H1 (cell line): ENCODE results near the gene CADM1. TPM values are rescaled to one million over a fixed set of nuclear protein-coding genes. Genes with fewer than 3 reads are reported as not detected.

ENCODE experiments used
- ATF3 ChIP-seq: IDR thresholded peaks from 2 replicates; pipeline ENCODE4 v1.6.1; 2011; ENCODE audit warnings: low read depth, mild to moderate bottlenecking, low read length; ENCODE audit not compliant: insufficient read depth
- polyA plus RNA-seq, 7 experiments: library from polyadenylated mRNA; depleted of rRNA in 3 of 7; stranded (reverse) in 5 of 7; unstranded in 2 of 7; fragments of >200 nt in 5 of 7; fragments of 200-250 nt in 2 of 7; gene quantifications; 1 replicate in 5 of 7; 2 replicates in 1 of 7; 4 replicates in 1 of 7; pipeline versions ENCODE4 v1.2.1 to v1.2.3, GENCODE V29; 2011 to 2013; ENCODE audit warnings: missing spikeins in 2 of 7, mixed read lengths in 2 of 7
- total RNA-seq: library from RNA; stranded (reverse); fragmentation: NEBNext Ultra II Directional; extraction: Animal tissue kit (Norgen Biotek cat#: 25700); gene quantifications from 2 replicates; pipeline ENCODE4 v1.2.1, GENCODE V29; 2021

Gene CADM1
- total and polyA plus RNA-seq, 2 of the 8 experiments (the other 6 are each of a cell fraction or from before 2014, with no cell fraction given) = 8.3 to 25.3 TPM

GRCh38 chr11:115267871-115268270 is 236.3 kb downstream of the CADM1 start (continued):
- no peak for TF ChIP-seq ATF3
